ENCODE measurements around the gene PDCD2L. TPM values are rescaled to one million over a fixed set of nuclear protein-coding genes. Genes with fewer than 3 reads are reported as not detected.
"Not testable (repeated sequence)": the region's sequence is repeated elsewhere in the genome, so short reads cannot be mapped to it uniquely, and the experiment has no call there.

The PDCD2L gene
- total and polyA plus RNA-seq, 10 donors = 5.2 to 19.7 (median 12.0) TPM

GRCh38 chr19:34368338-34368737 is 35.9 kb upstream of the PDCD2L start:
- no peaks in the 10 kb centered on the region for H3K9me3 ChIP-seq
- no peak overlapping the region for H3K27ac ChIP-seq
- WGBS, 5 donors = 75 to 95% (median 83%) methylated on average over 9 to 10 of the region's 10 CpGs
- TF ChIP-seq POLR2A (IDR thresholded peaks at IDR 0.05) = no peak
- TF ChIP-seq CTCF (IDR thresholded peaks at IDR 0.05 in 8 of 11, conservative IDR thresholded peaks at IDR 0.05 in 3 of 11) = no peak
- TF ChIP-seq POLR2AphosphoS5 (IDR thresholded peaks at IDR 0.05) = no peak
- H3K4me1 ChIP-seq = peaks cover 11 to 63% (median 32%) of the 10 kb centered on the region in 6 donors
- no peak overlapping the region for H3K4me3 ChIP-seq
- DNase-seq = no peak
- H3K36me3 ChIP-seq = peaks cover 0 to 69% (median 50%) of the 10 kb centered on the region in 6 donors
- intact Hi-C loops (cut with DNase I; ENCODE audit: low total_unique reads) = no loop called here
- no peaks in the 10 kb centered on the region for H3K27me3 ChIP-seq (replicated peaks in 1 of 7)

GRCh38 chr19:34369166-34369565 is 35.0 kb upstream of the PDCD2L start:
- peaks cover 11 to 60% (median 31%) of the 10 kb centered on the region in 6 donors for H3K4me1 ChIP-seq
- H3K27me3 ChIP-seq (replicated peaks in 1 of 7); H3K4me3 ChIP-seq; H3K27ac ChIP-seq; intact Hi-C loops (cut with DNase I; ENCODE audit: low total_unique reads); DNase-seq; H3K9me3 ChIP-seq: not testable (repeated sequence)
- H3K36me3 ChIP-seq = peaks cover 0 to 77% (median 53%) of the 10 kb centered on the region in 6 donors
- WGBS, 5 donors = 94 to 98% (median 97%) methylated on average over 10 of the region's 10 CpGs

- Histone ChIP-seq H3K27me3 (replicated peaks in 1 of 7) (no peaks in the 10 kb centered on the region), H3K4me1 (peaks cover 7 to 54% (median 25%) of the 10 kb centered on the region in 6 donors), H3K36me3 (peaks cover 0 to 87% (median 63%) of the 10 kb centered on the region in 6 donors), H3K9me3 (no peaks in the 10 kb centered on the region), H3K4me3 (no peak overlapping the region), H3K27ac (no peak overlapping the region)
- intact Hi-C loops (cut with DNase I; ENCODE audit: low total_unique reads) = no loop called here
- TF ChIP-seq POLR2AphosphoS5 (IDR thresholded peaks at IDR 0.05) (peak in 1 of 3 donors; percentile 13), CTCF (IDR thresholded peaks at IDR 0.05 in 8 of 11, conservative IDR thresholded peaks at IDR 0.05 in 3 of 11) (no peak)
- 76 to 96% (median 85%) methylated on average over 8 of the region's 8 CpGs for WGBS, 5 donors
- no peak for DNase-seq
Measured at GRCh38 chr19:34370117-34370516, 34.1 kb upstream of the PDCD2L start.

- Histone ChIP-seq H3K4me3 (no peak overlapping the region), H3K27ac (no peak overlapping the region), H3K4me1 (peaks cover 4 to 48% (median 21%) of the 10 kb centered on the region in 6 donors), H3K27me3 (replicated peaks in 1 of 7) (no peaks in the 10 kb centered on the region), H3K36me3 (peaks cover 0 to 96% (median 71%) of the 10 kb centered on the region in 6 donors), H3K9me3 (no peaks in the 10 kb centered on the region)
- TF ChIP-seq CTCF (IDR thresholded peaks at IDR 0.05 in 8 of 11, conservative IDR thresholded peaks at IDR 0.05 in 3 of 11) (no peak), POLR2AphosphoS5 (IDR thresholded peaks at IDR 0.05) (no peak), POLR2A (IDR thresholded peaks at IDR 0.05) (no peak)
- 60 to 83% (median 82%) methylated on average over 3 to 4 of the region's 4 CpGs for WGBS, 5 donors
- no peak for DNase-seq
- intact Hi-C loops (cut with DNase I; ENCODE audit: low total_unique reads) = no loop called here
Measured at GRCh38 chr19:34370983-34371382, 33.2 kb upstream of the PDCD2L start.

All from spleen (tissue), 11 donors.